Heart left ventricle (tissue), 16 donors: ENCODE data around the gene HOOK2. TPM values are rescaled to one million over a fixed set of nuclear protein-coding genes. Genes with fewer than 3 reads are reported as not detected.

Source experiments
- ATAC-seq, 4 donors: fragments of 200-7000 bp; cut with Tn5 transposase; one replicate each; pipeline ENCODE4 v1.9.1; 2020 to 2022; ENCODE audit warnings: moderate library complexity in 4 of 4, mild to moderate bottlenecking in 3 of 4, moderate number of reproducible peaks in 1 of 4
- DNase-seq, 5 donors: peaks; one replicate each; pipeline ENCODE4 v3.0.0-alpha.2; 2020
- H3K27ac ChIP-seq, 12 donors: fragments of 200-600 bp; sonication (generic) in 4 of 12; one replicate each; pipeline versions ENCODE4 v1.5.0 to v1.8.0; 2016 to 2022; ENCODE audit warnings: mild to moderate bottlenecking in 2 of 12
- H3K27me3 ChIP-seq, 9 donors: fragments of 200-600 bp; sonication (generic) in 2 of 9; one replicate each; pipeline versions ENCODE4 v1.5.1 to v1.8.0; 2016 to 2022; ENCODE audit warnings: mild to moderate bottlenecking in 3 of 9
- H3K36me3 ChIP-seq, 9 donors: fragments of 200-600 bp; sonication (generic) in 2 of 9; one replicate each; pipeline versions ENCODE4 v1.5.0 to v1.8.0; 2018 to 2022; ENCODE audit warnings: mild to moderate bottlenecking in 2 of 9
- H3K4me1 ChIP-seq, 12 donors: fragments of 200-600 bp; sonication (generic) in 4 of 12; one replicate each; pipeline versions ENCODE4 v1.5.0 to v1.8.0; 2016 to 2022; ENCODE audit warnings: mild to moderate bottlenecking in 3 of 12
- H3K4me3 ChIP-seq, 12 donors: fragments of 200-600 bp; sonication (generic) in 4 of 12; one replicate each; pipeline versions ENCODE4 v1.5.0 to v1.8.0; 2017 to 2022; ENCODE audit warnings: mild to moderate bottlenecking in 9 of 12, moderate library complexity in 4 of 12
- H3K9me3 ChIP-seq, 12 donors: fragments of 200-600 bp; sonication (generic) in 4 of 12; one replicate each; pipeline versions ENCODE4 v1.5.0 to v1.8.0; 2016 to 2022; ENCODE audit warnings: mild to moderate bottlenecking in 1 of 12
- CTCF ChIP-seq, 12 donors: fragments of 200-600 bp; sonication (generic) in 4 of 12; IDR thresholded peaks; one replicate each; pipeline versions ENCODE4 v1.5.0 to v1.8.0; 2018 to 2022; ENCODE audit warnings: antibody characterized with exemption in 12 of 12, mild to moderate bottlenecking in 5 of 12
- POLR2A ChIP-seq, 2 donors: fragments of 450-650 bp; IDR thresholded peaks; one replicate each; pipeline ENCODE4 v1.6.1; 2017; ENCODE audit warnings: antibody characterized with exemption in 2 of 2, mild to moderate bottlenecking in 2 of 2, moderate library complexity in 2 of 2
- WGBS, 4 donors: extraction: QIAGEN DNeasy Blood & Tissue Kit in 2 of 4; methylation state at CpG; one replicate each; pipeline versions ENCODE4 v1.1.5 to v1.1.7; 2013 to 2018; 5-methylcytosine and 5-hydroxymethylcytosine counted together
- intact Hi-C, 10 donors: fragments of 100-400 bp; cut with DNase I; formaldehyde crosslinking; loops; one replicate each; pipeline versions ENCODE4 v1.11.1 to v1.14.2; 2022
- polyA plus RNA-seq, 2 donors: library from polyadenylated mRNA; stranded (reverse); fragments of 200-250 nt; gene quantifications; one replicate each; pipeline ENCODE4 v1.2.3, GENCODE V29; 2013
- total RNA-seq, 9 donors: library from RNA; depleted of rRNA in 2 of 9; stranded (reverse); fragments of >200 nt in 2 of 9; fragmentation: NEBNext Ultra II Directional in 3 of 9; extraction: Animal tissue kit (Norgen Biotek cat#: 25700) in 3 of 9; gene quantifications; one replicate each; pipeline versions ENCODE4 v1.1.0 to v1.2.4, GENCODE V29; 2016 to 2023
- donor health status: ischemic (EF 13 %, LVEDD 7.1; RV severe dilation, severe dysfunction).
- donor health status: healthy with polysubstance abuse.
- donor health status: DM: no; HTN: yes; CAD: no.
- donor health status: DM: no; HTN: no; CAD: no.
- donor health status: ischemic (EF 25% LVEDD 6.9; RV normal size, moderate dysfunction).
- donor health status: ischemic (EF 25% LVEDD 5.7; RV mildly dilated, moderate dysfunction).
- donor health status: healthy.
- donor health status: DM: yes; HTN: yes; CAD: no.
- donor health status: ischemic (EF 35%, LVEDD 5.7; RV mildly dilated, moderate dysfunction).
- donor health status: nonischemic (EF 11% LVEDD 7.7; RV severe dilation, severe dysfunction).
- donor health status: DM: yes; HTN: yes; CAD: no.
- donor health status: PGD.
- donor health status: ischemic (EF 29% LVEDD 5.4; RV normal size, mild dysfunction).
- donor health status: nonischemic (EF 23%, LVEDD 6.1; RV moderate dilation, normal function).

The HOOK2 gene
- total and polyA plus RNA-seq, 11 donors: 29.9 to 90.1 (median 62.6) TPM

GRCh38 chr19:12749938-12750521 is 25.3 kb downstream of the HOOK2 start:
- Histone ChIP-seq H3K9me3 (peaks cover 0 to 12% (median 0%) of the 10 kb centered on the region in 12 donors), H3K36me3 (peaks cover 0 to 33% (median 31%) of the 10 kb centered on the region in 9 donors), H3K4me1 (no peaks in the 10 kb centered on the region), H3K4me3 (no peak overlapping the region), H3K27ac (no peak overlapping the region), H3K27me3 (peaks cover 0 to 13% (median 3%) of the 10 kb centered on the region in 9 donors)
- 36 to 48% (median 42%) methylated on average over 24 of the region's 24 CpGs for WGBS, 4 donors
- intact Hi-C loops: no loop called here
- TF ChIP-seq CTCF (IDR thresholded peaks at IDR 0.05) (no peak), POLR2A (IDR thresholded peaks at IDR 0.05) (no peak)
- DNase-seq (no peak), ATAC-seq (no peak)

- peaks cover 0 to 13% (median 3%) of the 10 kb centered on the region in 9 donors for H3K27me3 ChIP-seq
- no peak for DNase-seq
- intact Hi-C loops: no loop called here
- ATAC-seq: no peak
- no peak overlapping the region for H3K4me3 ChIP-seq
- WGBS, 4 donors: 70 to 79% (median 72%) methylated on average over 4 to 6 of the region's 6 CpGs
- H3K4me1 ChIP-seq: no peaks in the 10 kb centered on the region
- peaks cover 0 to 44% (median 40%) of the 10 kb centered on the region in 9 donors for H3K36me3 ChIP-seq
- TF ChIP-seq CTCF (IDR thresholded peaks at IDR 0.05) (no peak), POLR2A (IDR thresholded peaks at IDR 0.05) (no peak)
- no peak overlapping the region for H3K27ac ChIP-seq
- H3K9me3 ChIP-seq: peaks cover 0 to 12% (median 0%) of the 10 kb centered on the region in 12 donors
These were observed 26.9 kb downstream of the HOOK2 start for GRCh38 chr19:12748489-12748888.

GRCh38 chr19:12745166-12745897 is 30.0 kb downstream of the HOOK2 start:
- peaks cover 0 to 12% (median 0%) of the 10 kb centered on the region in 12 donors for H3K9me3 ChIP-seq
- H3K36me3 ChIP-seq: peaks cover 0 to 71% (median 61%) of the 10 kb centered on the region in 9 donors
- H3K27me3 ChIP-seq: peaks cover 0 to 6% (median 3%) of the 10 kb centered on the region in 9 donors
- H3K4me3 ChIP-seq: no peak overlapping the region
- TF ChIP-seq POLR2A (IDR thresholded peaks at IDR 0.05) (no peak), CTCF (IDR thresholded peaks at IDR 0.05) (no peak)
- intact Hi-C loops: no loop called here
- ATAC-seq (no peak), DNase-seq (no peak)
- no peak overlapping the region for H3K27ac ChIP-seq
- WGBS, 4 donors: 79 to 87% (median 86%) methylated on average over 20 to 22 of the region's 22 CpGs
- H3K4me1 ChIP-seq: no peaks in the 10 kb centered on the region

GRCh38 chr19:12737835-12738351 is 37.5 kb downstream of the HOOK2 start:
- H3K27ac ChIP-seq: peak overlapping the region in 8 of 12 donors; percentile 84 to 97 (median 94)
- peaks cover 6 to 37% (median 28%) of the 10 kb centered on the region in 12 donors for H3K4me1 ChIP-seq
- H3K4me3 ChIP-seq: peak overlapping the region; percentile 64 to 96 (median 81)
- peaks cover 0 to 42% (median 38%) of the 10 kb centered on the region in 9 donors for H3K36me3 ChIP-seq
- no peaks in the 10 kb centered on the region for H3K9me3 ChIP-seq
- H3K27me3 ChIP-seq: no peaks in the 10 kb centered on the region
- ATAC-seq (no peak), DNase-seq (no peak)
- intact Hi-C loops: loop anchor here in 2 of 10 donors (1.0 to 2.0 kb wide), 2 partner anchors 15 to 37 kb away; partner anchors contain the start of genes HOOK2 (in 1 of the 2) and TNPO2 (in 1 of the 2)
- TF ChIP-seq CTCF (IDR thresholded peaks at IDR 0.05) (no peak), POLR2A (IDR thresholded peaks at IDR 0.05) (no peak)
- WGBS, 4 donors: 12 to 13% (median 12%) methylated on average over 11 to 13 of the region's 13 CpGs
